Bronchial epithelial cell (primary cell): ENCODE results near the gene NDUFS5. TPM values are rescaled to one million over a fixed set of nuclear protein-coding genes. Genes with fewer than 3 reads are reported as not detected.
A peak's percentile ranks its signal among the peaks of the same experiment; 100 is the strongest.

ENCODE experiments used
- DNase-seq: peaks from one replicate; pipeline ENCODE4 v3.0.0-alpha.2; 2010; ENCODE audit warnings: low read depth
- FAIRE-seq: peaks from 2 replicates; lab custom pipeline; 2011; peaks lifted over from hg19 to GRCh38; lab: Jason Lieb, UNC
- H3K27me3 ChIP-seq: 2 replicates; pipeline ENCODE4 v1.5.1; 2011; ENCODE audit warnings: low read length; ENCODE audit not compliant: control insufficient read depth, insufficient read depth
- H3K36me3 ChIP-seq: 2 replicates; pipeline ENCODE4 v1.5.1; 2011; ENCODE audit warnings: low read length; ENCODE audit not compliant: control insufficient read depth, insufficient read depth
- H3K4me3 ChIP-seq: 2 replicates; pipeline ENCODE4 v1.5.1; 2011; ENCODE audit warnings: mild to moderate bottlenecking, low read depth, low read length, control low read depth
- CTCF ChIP-seq: IDR thresholded peaks from 2 replicates; pipeline ENCODE4 v1.5.1; 2011; ENCODE audit warnings: mild to moderate bottlenecking, moderate library complexity, low read length, control low read depth, inconsistent platforms; ENCODE audit not compliant: insufficient read depth, severe bottlenecking
- total RNA-seq: library from RNA; depleted of rRNA; stranded (reverse); fragments of >200 nt; gene quantifications from 2 replicates; pipeline ENCODE4 v1.2.1, GENCODE V29; 2014

Gene NDUFS5
- total RNA-seq, 1 donor from 2014 or later = 417 TPM

GRCh38 chr1:39076799-39077148, 50.6 kb downstream of the NDUFS5 start:
- DNase-seq = no peak
- no peak for FAIRE-seq
- Histone ChIP-seq H3K4me3 (no peak overlapping the region), H3K36me3 (no peaks in the 10 kb centered on the region), H3K27me3 (peaks cover 7% of the 10 kb centered on the region)
- no peak for TF ChIP-seq CTCF

- no peak for FAIRE-seq
Measured at GRCh38 chr1:39080269-39080826, 54.2 kb downstream of the NDUFS5 start.

GRCh38 chr1:39080831-39081270, 54.7 kb downstream of the NDUFS5 start:
- FAIRE-seq = no peak
- H3K36me3 ChIP-seq = no peaks in the 10 kb centered on the region
- no peak overlapping the region for H3K4me3 ChIP-seq

More at GRCh38 chr1:39080269-39080826, 54.2 kb downstream of the NDUFS5 start:
- TF ChIP-seq CTCF = no peak
- no peak for DNase-seq
- no peak overlapping the region for H3K4me3 ChIP-seq
- H3K27me3 ChIP-seq = peaks cover 22% of the 10 kb centered on the region
- H3K36me3 ChIP-seq = no peaks in the 10 kb centered on the region

GRCh38 chr1:39081271-39082009, 55.3 kb downstream of the NDUFS5 start:
- TF ChIP-seq CTCF = no peak
- Histone ChIP-seq H3K27me3 (peaks cover 22% of the 10 kb centered on the region), H3K4me3 (peak overlapping the region; percentile 31), H3K36me3 (no peaks in the 10 kb centered on the region)
- FAIRE-seq = no peak
- DNase-seq = no peak

More at GRCh38 chr1:39080831-39081270, 54.7 kb downstream of the NDUFS5 start:
- TF ChIP-seq CTCF = no peak
- H3K27me3 ChIP-seq = peaks cover 22% of the 10 kb centered on the region
- no peak for DNase-seq

GRCh38 chr1:39082010-39082799, 56.1 kb downstream of the NDUFS5 start:
- Histone ChIP-seq H3K27me3 (peaks cover 22% of the 10 kb centered on the region), H3K36me3 (no peaks in the 10 kb centered on the region), H3K4me3 (peak overlapping the region; percentile 31)
- no peak for FAIRE-seq
- TF ChIP-seq CTCF = no peak
- DNase-seq = no peak
